Skeletal muscle satellite cell (primary cell): ENCODE results near the gene TEX14.
"Not testable (repeated sequence)": the region's sequence is repeated elsewhere in the genome, so short reads cannot be mapped to it uniquely, and the experiment has no call there.

Experiments
- H3K27me3 ChIP-seq: 2 replicates; pipeline ENCODE4 v1.7.0; 2013; ENCODE audit warnings: low read length; ENCODE audit not compliant: control insufficient read depth, insufficient read depth
- H3K36me3 ChIP-seq: 2 replicates; pipeline ENCODE4 v1.7.0; 2013; ENCODE audit warnings: mild to moderate bottlenecking, control low read depth, low read length; ENCODE audit not compliant: insufficient read depth
- H3K4me1 ChIP-seq: 2 replicates; pipeline ENCODE4 v1.7.0; 2013; ENCODE audit warnings: low read length; ENCODE audit not compliant: control insufficient read depth, insufficient read depth
- H3K4me2 ChIP-seq: 2 replicates; pipeline ENCODE4 v1.7.0; 2013; ENCODE audit warnings: mild to moderate bottlenecking, low read length
- H3K4me3 ChIP-seq: 2 replicates; pipeline ENCODE4 v1.7.0; 2013; ENCODE audit warnings: low read length
- H3K9ac ChIP-seq: 2 replicates; pipeline ENCODE4 v1.7.0; 2013; ENCODE audit warnings: mild to moderate bottlenecking, low read depth, low read length, moderate library complexity
- H3K9me3 ChIP-seq: replicated peaks from 2 replicates; pipeline ENCODE4 v1.7.0; 2013; ENCODE audit warnings: mild to moderate bottlenecking, control low read depth, low read length

Gene TEX14

GRCh38 chr17:58570758-58571157 is 121.1 kb downstream of the TEX14 start:
- H3K9me3 ChIP-seq: no peaks in the 10 kb centered on the region
- H3K36me3 ChIP-seq: no peaks in the 10 kb centered on the region
- no peak overlapping the region for H3K9ac ChIP-seq
- no peak overlapping the region for H3K4me3 ChIP-seq
- H3K27me3 ChIP-seq: peaks cover 23% of the 10 kb centered on the region
- peaks cover 5% of the 10 kb centered on the region for H3K4me1 ChIP-seq
- no peak overlapping the region for H3K4me2 ChIP-seq

GRCh38 chr17:58569196-58569595 is 122.6 kb downstream of the TEX14 start:
- no peaks in the 10 kb centered on the region for H3K4me1 ChIP-seq
- no peaks in the 10 kb centered on the region for H3K9me3 ChIP-seq
- no peak overlapping the region for H3K4me2 ChIP-seq
- H3K9ac ChIP-seq: no peak overlapping the region
- H3K4me3 ChIP-seq: no peak overlapping the region
- peaks cover 36% of the 10 kb centered on the region for H3K27me3 ChIP-seq
- no peaks in the 10 kb centered on the region for H3K36me3 ChIP-seq

GRCh38 chr17:58568044-58568799 is 123.6 kb downstream of the TEX14 start:
- no peaks in the 10 kb centered on the region for H3K36me3 ChIP-seq
- peaks cover 39% of the 10 kb centered on the region for H3K27me3 ChIP-seq
- no peaks in the 10 kb centered on the region for H3K9me3 ChIP-seq
- no peak overlapping the region for H3K4me3 ChIP-seq
- H3K9ac ChIP-seq: no peak overlapping the region
- H3K4me2 ChIP-seq: no peak overlapping the region
- no peaks in the 10 kb centered on the region for H3K4me1 ChIP-seq

GRCh38 chr17:58565389-58566311 is 126.2 kb downstream of the TEX14 start:
- Histone ChIP-seq H3K4me3 (no peak overlapping the region), H3K36me3 (no peaks in the 10 kb centered on the region), H3K4me2 (no peak overlapping the region), H3K4me1 (no peaks in the 10 kb centered on the region), H3K9ac (no peak overlapping the region), H3K27me3 (peaks cover 44% of the 10 kb centered on the region), H3K9me3 (no peaks in the 10 kb centered on the region)

GRCh38 chr17:58564971-58565370 is 126.9 kb downstream of the TEX14 start:
- Histone ChIP-seq H3K9ac (no peak overlapping the region), H3K27me3 (peaks cover 49% of the 10 kb centered on the region), H3K4me2 (no peak overlapping the region), H3K9me3 (no peaks in the 10 kb centered on the region), H3K4me3 (no peak overlapping the region), H3K36me3 (no peaks in the 10 kb centered on the region), H3K4me1 (no peaks in the 10 kb centered on the region)

DNA sequence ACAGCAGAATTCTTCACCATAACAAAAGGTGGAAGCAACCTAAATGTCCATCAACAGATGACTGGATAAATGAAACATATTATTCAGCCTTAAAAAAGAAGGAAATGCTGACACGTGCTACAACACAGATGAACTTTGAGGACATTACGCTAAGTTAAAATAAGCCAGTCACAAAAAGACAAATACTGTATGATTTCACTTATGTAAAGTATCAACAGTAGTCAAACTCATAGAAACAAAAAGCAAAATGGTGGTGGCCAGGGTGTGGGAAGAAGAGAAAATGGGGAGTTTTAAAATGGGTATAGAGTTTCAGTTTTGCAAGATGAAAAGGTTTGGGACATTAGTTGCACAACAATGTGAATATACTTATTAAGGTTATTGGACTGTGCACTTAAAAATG is 127.6 kb downstream of the TEX14 start:
- Histone ChIP-seq H3K27me3 (peaks cover 56% of the 10 kb centered on the region), H3K9ac (no peak overlapping the region), H3K4me3 (no peak overlapping the region), H3K4me1 (no peaks in the 10 kb centered on the region), H3K36me3 (no peaks in the 10 kb centered on the region), H3K9me3 (no peaks in the 10 kb centered on the region), H3K4me2 (no peak overlapping the region)

GRCh38 chr17:58560511-58560910 is 131.3 kb downstream of the TEX14 start:
- Histone ChIP-seq H3K9me3 (no peaks in the 10 kb centered on the region), H3K4me2 (no peak overlapping the region), H3K4me1 (no peaks in the 10 kb centered on the region), H3K9ac (no peak overlapping the region), H3K36me3 (no peaks in the 10 kb centered on the region), H3K4me3 (no peak overlapping the region), H3K27me3 (peaks cover 31% of the 10 kb centered on the region)

- H3K9me3 ChIP-seq: no peaks in the 10 kb centered on the region
- no peak overlapping the region for H3K9ac ChIP-seq
- no peaks in the 10 kb centered on the region for H3K36me3 ChIP-seq
- H3K4me2 ChIP-seq: no peak overlapping the region
- no peaks in the 10 kb centered on the region for H3K4me1 ChIP-seq
- H3K4me3 ChIP-seq: no peak overlapping the region
- peaks cover 19% of the 10 kb centered on the region for H3K27me3 ChIP-seq
These were observed 133.9 kb downstream of the TEX14 start for GRCh38 chr17:58557981-58558380.

DNA sequence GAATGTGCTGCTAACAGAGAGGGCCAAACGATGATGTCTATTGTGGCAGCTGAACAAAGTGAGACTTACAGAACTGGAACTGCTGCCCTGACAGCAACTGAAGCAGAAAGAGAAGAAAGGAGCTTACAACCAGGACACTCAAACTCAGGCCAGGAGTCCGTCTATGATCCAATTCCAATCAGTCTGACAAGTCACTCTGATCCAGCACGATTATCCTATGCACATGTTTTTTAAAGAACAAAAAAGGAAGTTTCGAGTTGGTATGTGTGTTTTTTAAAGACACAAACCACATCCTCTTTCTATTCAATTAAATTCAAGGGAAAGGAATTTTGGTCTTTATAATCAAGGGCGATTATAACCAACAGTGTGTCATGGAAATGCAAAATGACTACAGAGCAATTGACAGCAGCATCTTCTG is 135.0 kb downstream of the TEX14 start:
- no peak overlapping the region for H3K4me3 ChIP-seq
- H3K36me3 ChIP-seq: no peaks in the 10 kb centered on the region
- no peak overlapping the region for H3K4me2 ChIP-seq
- H3K4me1 ChIP-seq: no peaks in the 10 kb centered on the region
- H3K9ac ChIP-seq: no peak overlapping the region
- no peaks in the 10 kb centered on the region for H3K9me3 ChIP-seq
- H3K27me3 ChIP-seq: peaks cover 20% of the 10 kb centered on the region

DNA sequence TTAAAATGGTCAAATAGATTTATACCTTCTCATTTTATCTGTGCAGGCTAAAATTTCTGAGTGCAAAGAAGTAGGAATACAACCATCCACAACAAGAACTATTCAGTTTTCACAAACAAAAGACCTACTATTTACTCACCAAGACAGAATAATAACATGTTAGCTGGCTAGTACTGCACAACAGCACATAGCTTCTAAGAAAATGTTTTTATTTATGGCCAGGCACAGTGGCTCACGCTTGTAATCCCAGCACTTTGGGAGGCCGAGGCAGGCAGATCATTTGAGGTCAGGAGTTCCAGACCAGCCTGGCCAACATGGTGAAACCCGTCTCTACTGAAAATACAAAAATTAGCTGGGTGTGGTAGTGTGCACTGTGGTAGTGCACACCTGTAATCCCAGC is 136.7 kb downstream of the TEX14 start:
- H3K9ac ChIP-seq, H3K36me3 ChIP-seq, H3K4me2 ChIP-seq, H3K4me1 ChIP-seq, H3K9me3 ChIP-seq, H3K4me3 ChIP-seq: not testable (repeated sequence)
- H3K27me3 ChIP-seq: peaks cover 13% of the 10 kb centered on the region

GRCh38 chr17:58541249-58541648 is 150.6 kb downstream of the TEX14 start:
- Histone ChIP-seq H3K27me3 (peaks cover 47% of the 10 kb centered on the region), H3K9ac (no peak overlapping the region), H3K4me3 (no peak overlapping the region), H3K4me2 (no peak overlapping the region), H3K36me3 (no peaks in the 10 kb centered on the region), H3K4me1 (no peaks in the 10 kb centered on the region), H3K9me3 (no peaks in the 10 kb centered on the region)
